MM.1S (cell line): ENCODE measurements around the gene ENC1.

ENCODE experiments used
- CTCF ChIP-seq: fragments of 300-600 bp; sonication (generic); IDR thresholded peaks from 2 replicates; pipeline ENCODE4 v1.5.1; 2016; ENCODE audit warnings: antibody characterized with exemption, low read length, mixed read lengths
- EZH2 ChIP-seq: fragments of 300-600 bp; sonication (generic); optimal IDR thresholded peaks from 2 replicates; pipeline ENCODE3; 2017; ENCODE audit warnings: low read depth, mild to moderate bottlenecking, antibody characterized with exemption, low read length, mixed read lengths
- EZH2phosphoT487 ChIP-seq: fragments of 300-600 bp; sonication (generic); IDR thresholded peaks from 2 replicates; pipeline ENCODE4 v1.6.1; 2018; ENCODE audit warnings: antibody characterized with exemption, low read length

DNA sequence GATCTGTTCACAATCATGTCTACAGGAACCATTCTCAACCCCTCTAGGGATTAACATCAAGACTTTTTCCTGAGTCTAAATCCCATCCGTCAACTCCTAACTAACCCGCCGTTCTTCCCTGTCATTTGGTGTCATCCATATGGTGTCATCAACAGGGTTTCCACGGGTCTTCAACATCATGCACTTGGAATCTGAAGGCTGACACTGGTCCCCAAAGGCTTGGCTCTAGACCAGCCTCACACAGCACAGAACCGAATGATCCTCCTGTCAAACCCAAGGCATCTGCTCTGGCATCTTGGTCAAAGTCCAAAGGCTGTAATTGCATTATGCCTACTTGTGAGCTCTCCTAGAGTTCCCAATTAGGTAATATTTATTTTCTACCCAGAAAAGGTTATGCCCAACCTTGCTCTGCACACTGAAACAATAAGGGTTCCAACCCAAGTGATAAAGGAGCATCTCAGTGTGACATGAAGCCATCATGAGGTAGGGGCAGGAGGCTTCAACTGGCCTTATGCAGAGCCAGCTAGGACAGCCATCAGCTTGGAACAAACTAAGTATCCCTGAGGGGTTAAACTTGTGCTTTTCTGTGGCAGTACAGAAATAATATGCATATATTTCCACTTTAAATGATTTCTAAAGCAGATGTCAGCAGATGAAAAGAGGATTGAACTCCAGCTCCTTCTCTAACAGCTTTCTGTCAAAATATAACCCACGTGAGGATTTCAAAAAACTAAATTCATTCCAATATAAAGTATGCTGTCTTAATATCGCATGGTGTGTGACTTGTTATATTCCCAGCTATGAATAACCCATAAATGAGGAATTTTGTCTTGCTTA is 13.9 kb downstream of the ENC1 start:
- TF ChIP-seq EZH2phosphoT487 (no peak), CTCF (no peak), EZH2 (no peak)
